SK-N-MC (cell line): ENCODE results near the gene PTDSS2.

Experiments
- FOXP2 ChIP-seq: optimal IDR thresholded peaks from 2 replicates; pipeline ENCODE3; 2011; ENCODE audit warnings: mild to moderate bottlenecking, moderate library complexity; ENCODE audit not compliant: insufficient read depth; ENCODE audit errors: extremely low read length, control extremely low read depth
- POLR2AphosphoS5 ChIP-seq: IDR thresholded peaks from 2 replicates; pipeline ENCODE4 v1.6.1; 2012; ENCODE audit warnings: mild to moderate bottlenecking, low read depth, low read length, borderline replicate concordance

GRCh38 chr11:460331-461199 is 10.5 kb downstream of the PTDSS2 start:
- TF ChIP-seq POLR2AphosphoS5 (no peak), FOXP2 (no peak)
